Neural cell (in vitro differentiated cells): Measurements from ENCODE around the gene CEP72.

Experiments
- CTCF ChIP-seq: fragments of 450-650 bp; IDR thresholded peaks from 2 replicates; pipeline ENCODE4 v1.5.1; 2014; ENCODE audit warnings: antibody characterized with exemption, mild to moderate bottlenecking, moderate library complexity; ENCODE audit not compliant: poor library complexity, severe bottlenecking
- EP300 ChIP-seq: fragments of 450-650 bp; conservative IDR thresholded peaks from 2 replicates; pipeline ENCODE4 v1.6.1; 2014; ENCODE audit warnings: antibody characterized with exemption, mild to moderate bottlenecking, moderate library complexity; ENCODE audit not compliant: poor library complexity, severe bottlenecking
- EZH2 ChIP-seq: fragments of 200-600, 300-800 bp; shearing (Covaris generic), sonication (generic); IDR thresholded peaks from 2 replicates; pipeline ENCODE4 v1.6.1; 2014; ENCODE audit warnings: antibody characterized with exemption, low read length, borderline replicate concordance, mild to moderate bottlenecking; ENCODE audit not compliant: insufficient read depth, poor library complexity, severe bottlenecking
- POLR2AphosphoS5 ChIP-seq: IDR thresholded peaks from 2 replicates; pipeline ENCODE4 v1.6.1; 2012
- RAD21 ChIP-seq: fragments of 450-650 bp; conservative IDR thresholded peaks from 2 replicates; pipeline ENCODE4 v1.6.1; 2014; ENCODE audit warnings: antibody characterized with exemption, mild to moderate bottlenecking, moderate library complexity
- REST ChIP-seq: IDR thresholded peaks from 2 replicates; pipeline ENCODE4 v1.6.1; 2012; ENCODE audit warnings: borderline replicate concordance
- SMC3 ChIP-seq: fragments of 450-650 bp; conservative IDR thresholded peaks from 2 replicates; pipeline ENCODE4 v1.6.1; 2014; ENCODE audit warnings: antibody characterized with exemption, mild to moderate bottlenecking, moderate library complexity; ENCODE audit not compliant: poor library complexity
- TAF1 ChIP-seq: IDR thresholded peaks from 2 replicates; pipeline ENCODE4 v1.6.1; 2012; ENCODE audit warnings: low read depth

GRCh38 chr5:606061-606460 is 6.1 kb upstream of the CEP72 start:
- TF ChIP-seq REST (no peak), CTCF (no peak), EZH2 (no peak), TAF1 (no peak), POLR2AphosphoS5 (no peak), SMC3 (no peak), RAD21 (no peak), EP300 (no peak)
